ENCODE data around the gene DRAM1.

DNA sequence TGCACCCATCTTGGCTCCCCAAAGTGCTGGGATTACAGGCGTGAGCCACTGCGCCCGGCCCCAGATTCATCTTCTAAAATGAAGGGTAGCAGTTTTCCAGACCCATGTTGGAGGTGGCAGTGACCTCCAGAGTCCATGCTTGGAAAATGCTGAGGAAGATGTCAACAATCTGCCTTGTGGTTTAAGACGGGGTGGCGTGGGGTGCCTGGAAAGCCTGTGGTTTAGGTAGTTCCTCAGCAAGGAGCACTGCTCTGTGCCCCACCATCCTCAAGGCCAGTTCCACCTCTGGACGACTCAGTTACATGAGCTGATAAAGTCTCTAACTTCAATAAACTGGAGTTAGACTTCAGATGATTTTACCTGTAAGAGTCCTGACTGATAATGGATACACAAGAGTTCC, 48.6 kb downstream of the DRAM1 start:
- TF ChIP-seq, protein P1, sequence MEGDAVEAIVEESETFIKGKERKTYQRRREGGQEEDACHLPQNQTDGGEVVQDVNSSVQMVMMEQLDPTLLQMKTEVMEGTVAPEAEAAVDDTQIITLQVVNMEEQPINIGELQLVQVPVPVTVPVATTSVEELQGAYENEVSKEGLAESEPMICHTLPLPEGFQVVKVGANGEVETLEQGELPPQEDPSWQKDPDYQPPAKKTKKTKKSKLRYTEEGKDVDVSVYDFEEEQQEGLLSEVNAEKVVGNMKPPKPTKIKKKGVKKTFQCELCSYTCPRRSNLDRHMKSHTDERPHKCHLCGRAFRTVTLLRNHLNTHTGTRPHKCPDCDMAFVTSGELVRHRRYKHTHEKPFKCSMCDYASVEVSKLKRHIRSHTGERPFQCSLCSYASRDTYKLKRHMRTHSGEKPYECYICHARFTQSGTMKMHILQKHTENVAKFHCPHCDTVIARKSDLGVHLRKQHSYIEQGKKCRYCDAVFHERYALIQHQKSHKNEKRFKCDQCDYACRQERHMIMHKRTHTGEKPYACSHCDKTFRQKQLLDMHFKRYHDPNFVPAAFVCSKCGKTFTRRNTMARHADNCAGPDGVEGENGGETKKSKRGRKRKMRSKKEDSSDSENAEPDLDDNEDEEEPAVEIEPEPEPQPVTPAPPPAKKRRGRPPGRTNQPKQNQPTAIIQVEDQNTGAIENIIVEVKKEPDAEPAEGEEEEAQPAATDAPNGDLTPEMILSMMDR (IDR thresholded peaks at IDR 0.05; ENCODE audit: low read depth, low read length) = no peak
- no peak for TF ChIP-seq EZH2phosphoT487 (IDR thresholded peaks at IDR 0.05; ENCODE audit: low read depth)
